GM19468 (cell line): Measurements from ENCODE around the gene HNRNPK.

Experiments used
- ATAC-seq: cut with Tn5 transposase; IDR thresholded peaks from one replicate; pipeline ENCODE4 v1.9.1; 2021; ENCODE audit warnings: mild to moderate bottlenecking, moderate library complexity, moderate number of reproducible peaks; ENCODE audit not compliant: unreplicated experiment; ENCODE audit errors: extremely low read depth

Gene HNRNPK

GRCh38 chr9:83979812-83980394 is at the start of gene HNRNPK:
Gene HNRNPK (minus strand): TSS chr9:83980215. CDS start chr9:83978252, 1,963 bp downstream.
- peak; percentile 80 for ATAC-seq

GRCh38 chr9:84027201-84027600 is 47.2 kb upstream of the HNRNPK start:
- ATAC-seq: no peak

- ATAC-seq: no peak
Measured at GRCh38 chr9:84024041-84024575, 44.1 kb upstream of the HNRNPK start.

- no peak for ATAC-seq
Measured at GRCh38 chr9:84007662-84008061, 27.6 kb upstream of the HNRNPK start.

- ATAC-seq: no peak
Measured at GRCh38 chr9:84003246-84003645, 23.2 kb upstream of the HNRNPK start.

- ATAC-seq: peak; percentile 51
Measured at GRCh38 chr9:84002344-84002743, 22.3 kb upstream of the HNRNPK start.

- no peak for ATAC-seq
Measured at GRCh38 chr9:84001621-84002020, 21.6 kb upstream of the HNRNPK start.

GRCh38 chr9:84000186-84000585 is 20.2 kb upstream of the HNRNPK start:
- ATAC-seq: no peak

GRCh38 chr9:83999141-83999918 is 19.3 kb upstream of the HNRNPK start:
- no peak for ATAC-seq

- ATAC-seq: no peak
Measured at GRCh38 chr9:83996126-83996525, 16.1 kb upstream of the HNRNPK start.

GRCh38 chr9:83992901-83993300 is 12.9 kb upstream of the HNRNPK start:
- ATAC-seq: no peak

GRCh38 chr9:83992407-83992806 is 12.4 kb upstream of the HNRNPK start:
- ATAC-seq: no peak

- no peak for ATAC-seq
Measured at GRCh38 chr9:83991355-83991754, 11.3 kb upstream of the HNRNPK start.

GRCh38 chr9:83988411-83988810 is 8.4 kb upstream of the HNRNPK start:
- no peak for ATAC-seq

- ATAC-seq: no peak
Measured at GRCh38 chr9:83987402-83987791, 7.4 kb upstream of the HNRNPK start.

GRCh38 chr9:83986765-83987401 is 6.9 kb upstream of the HNRNPK start:
- ATAC-seq: no peak

- ATAC-seq: no peak
Measured at GRCh38 chr9:83986195-83986594, 6.2 kb upstream of the HNRNPK start.

GRCh38 chr9:83981126-83981871 is 1.3 kb upstream of the HNRNPK start:
- ATAC-seq: no peak

GRCh38 chr9:83980395-83981125 is 545 bp upstream of the HNRNPK start, which contains the start of gene RMI1:
Gene RMI1 (plus strand): TSS chr9:83980805. CDS start chr9:84000987, 20,182 bp downstream.
- peak; percentile 26 for ATAC-seq
